Adrenal gland (tissue), 5 donors: ENCODE data around the gene PFKP.

ENCODE experiments used
- POLR2A ChIP-seq, 2 donors: fragments of 450-650 bp; IDR thresholded peaks; one replicate each; pipeline ENCODE4 v1.6.1; 2017; ENCODE audit warnings: antibody characterized with exemption in 2 of 2, mild to moderate bottlenecking in 2 of 2, moderate library complexity in 1 of 2
- TF ChIP-seq, protein P1 (sequence below), 6 experiments: fragments of 450-650 bp in 4 of 6; fragments of 200-600 bp in 2 of 6; sonication (generic) in 1 of 6; IDR thresholded peaks; 1 replicate in 5 of 6; 2 replicates in 1 of 6; pipeline versions ENCODE4 v1.5.1 to v1.8.0; 2016 to 2021; ENCODE audit warnings: antibody characterized with exemption in 6 of 6, mild to moderate bottlenecking in 2 of 6, moderate library complexity in 1 of 6
- donor health status: DM: no; HTN: no; CAD: no.

DNA sequence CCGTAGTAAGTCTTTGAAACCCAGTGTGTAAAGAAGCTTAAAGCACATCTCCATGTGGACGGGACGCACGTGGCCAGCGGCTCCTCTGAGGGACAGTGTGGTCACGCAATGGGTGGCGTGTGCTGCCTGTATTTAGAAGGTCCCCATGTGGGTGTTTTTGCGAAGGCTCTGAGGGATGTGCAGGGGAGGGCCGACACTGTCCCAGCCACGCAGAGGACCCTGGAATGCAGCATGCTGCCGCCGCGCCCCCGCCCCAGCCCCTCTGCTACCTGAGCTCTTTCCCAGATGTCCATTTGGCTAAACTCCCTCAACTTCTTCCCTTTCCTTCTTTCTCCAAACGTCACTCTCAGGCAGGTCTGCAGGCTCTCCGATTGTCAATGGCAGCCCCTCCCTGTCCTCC, 8.8 kb downstream of the PFKP start:
- TF ChIP-seq, protein P1, sequence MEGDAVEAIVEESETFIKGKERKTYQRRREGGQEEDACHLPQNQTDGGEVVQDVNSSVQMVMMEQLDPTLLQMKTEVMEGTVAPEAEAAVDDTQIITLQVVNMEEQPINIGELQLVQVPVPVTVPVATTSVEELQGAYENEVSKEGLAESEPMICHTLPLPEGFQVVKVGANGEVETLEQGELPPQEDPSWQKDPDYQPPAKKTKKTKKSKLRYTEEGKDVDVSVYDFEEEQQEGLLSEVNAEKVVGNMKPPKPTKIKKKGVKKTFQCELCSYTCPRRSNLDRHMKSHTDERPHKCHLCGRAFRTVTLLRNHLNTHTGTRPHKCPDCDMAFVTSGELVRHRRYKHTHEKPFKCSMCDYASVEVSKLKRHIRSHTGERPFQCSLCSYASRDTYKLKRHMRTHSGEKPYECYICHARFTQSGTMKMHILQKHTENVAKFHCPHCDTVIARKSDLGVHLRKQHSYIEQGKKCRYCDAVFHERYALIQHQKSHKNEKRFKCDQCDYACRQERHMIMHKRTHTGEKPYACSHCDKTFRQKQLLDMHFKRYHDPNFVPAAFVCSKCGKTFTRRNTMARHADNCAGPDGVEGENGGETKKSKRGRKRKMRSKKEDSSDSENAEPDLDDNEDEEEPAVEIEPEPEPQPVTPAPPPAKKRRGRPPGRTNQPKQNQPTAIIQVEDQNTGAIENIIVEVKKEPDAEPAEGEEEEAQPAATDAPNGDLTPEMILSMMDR (IDR thresholded peaks at IDR 0.05): no peak
- no peak for TF ChIP-seq POLR2A (IDR thresholded peaks at IDR 0.05)
